DOHH2 (cell line): Measurements from ENCODE around the gene CYBRD1.
"Not testable (repeated sequence)": the region's sequence is repeated elsewhere in the genome, so short reads cannot be mapped to it uniquely, and the experiment has no call there.

Experiments
- H3F3A ChIP-seq: fragments of 200-600 bp; sonication (generic), shearing (Covaris generic); 2 replicates; pipeline ENCODE4 v1.6.0; 2016; ENCODE audit warnings: antibody characterized with exemption, mild to moderate bottlenecking; ENCODE audit not compliant: control insufficient read depth, insufficient read depth
- H3K27ac ChIP-seq: fragments of 200-600 bp; sonication (generic); 2 replicates; pipeline ENCODE4 v1.5.1; 2014; ENCODE audit warnings: low read depth, mild to moderate bottlenecking, low read length, moderate library complexity
- H3K27me3 ChIP-seq: fragments of 200-600 bp; sonication (generic); 2 replicates; pipeline ENCODE4 v1.6.1; 2014; ENCODE audit warnings: mild to moderate bottlenecking, low read length, mixed read lengths; ENCODE audit not compliant: control insufficient read depth
- H3K36me3 ChIP-seq: fragments of 200-600 bp; sonication (generic); 2 replicates; pipeline ENCODE4 v1.6.1; 2014; ENCODE audit warnings: mild to moderate bottlenecking, low read length, moderate library complexity, mixed read lengths; ENCODE audit not compliant: control insufficient read depth
- H3K4me1 ChIP-seq: fragments of 200-600 bp; sonication (generic); 2 replicates; pipeline ENCODE4 v1.6.1; 2014; ENCODE audit warnings: mild to moderate bottlenecking, low read length, mixed read lengths; ENCODE audit not compliant: control insufficient read depth
- H3K4me2 ChIP-seq: fragments of 200-600 bp; sonication (generic); 2 replicates; pipeline ENCODE4 v1.6.0; 2014; ENCODE audit warnings: mild to moderate bottlenecking, low read length, moderate library complexity
- H3K4me3 ChIP-seq: fragments of 200-600 bp; sonication (generic); 2 replicates; pipeline ENCODE4 v1.5.1; 2014; ENCODE audit warnings: mild to moderate bottlenecking, low read length, mixed read lengths
- H3K79me2 ChIP-seq: fragments of 200-600 bp; sonication (generic); 2 replicates; pipeline ENCODE4 v1.6.1; 2014; ENCODE audit warnings: mild to moderate bottlenecking, low read length, mixed read lengths; ENCODE audit not compliant: control insufficient read depth
- H3K9me2 ChIP-seq: fragments of 200-600 bp; sonication (generic); replicated peaks from 2 replicates; pipeline ENCODE4 v1.6.1; 2014; ENCODE audit warnings: mild to moderate bottlenecking, low read length, mixed read lengths; ENCODE audit not compliant: control insufficient read depth
- H3K9me3 ChIP-seq: fragments of 200-600 bp; sonication (generic); 2 replicates; pipeline ENCODE4 v1.6.1; 2014; ENCODE audit warnings: antibody characterized with exemption, low read length, mixed read lengths; ENCODE audit not compliant: control insufficient read depth, insufficient read depth
- H4K20me1 ChIP-seq: fragments of 200-600 bp; sonication (generic); 2 replicates; pipeline ENCODE4 v1.6.0; 2014; ENCODE audit warnings: low read depth, mild to moderate bottlenecking, antibody characterized with exemption, low read length, moderate library complexity; ENCODE audit not compliant: control insufficient read depth, insufficient read depth
- CTCF ChIP-seq: fragments of 200-600 bp; sonication (generic); IDR thresholded peaks from one replicate; pipeline ENCODE4 v1.5.1; 2014; ENCODE audit warnings: antibody characterized with exemption, mild to moderate bottlenecking, low read depth, low read length; ENCODE audit not compliant: poor library complexity, severe bottlenecking
- EZH2phosphoT487 ChIP-seq: fragments of 200-600 bp; sonication (generic); IDR thresholded peaks from 2 replicates; pipeline ENCODE4 v1.6.1; 2017; ENCODE audit warnings: borderline replicate concordance, mild to moderate bottlenecking, antibody characterized with exemption, low read length, moderate library complexity, mixed read lengths

The CYBRD1 gene

GRCh38 chr2:171492664-171493063 lies 29.6 kb upstream of the CYBRD1 start:
- no peaks in the 10 kb centered on the region for H3K27me3 ChIP-seq
- H4K20me1 ChIP-seq: no peaks in the 10 kb centered on the region
- H3K27ac ChIP-seq: no peak overlapping the region
- H3K36me3 ChIP-seq: no peaks in the 10 kb centered on the region
- no peaks in the 10 kb centered on the region for H3K9me2 ChIP-seq
- no peak overlapping the region for H3K4me2 ChIP-seq
- no peaks in the 10 kb centered on the region for H3F3A ChIP-seq
- no peaks in the 10 kb centered on the region for H3K4me1 ChIP-seq
- H3K79me2 ChIP-seq: no peaks in the 10 kb centered on the region
- TF ChIP-seq EZH2phosphoT487 (no peak), CTCF (no peak)
- H3K4me3 ChIP-seq: no peak overlapping the region
- no peaks in the 10 kb centered on the region for H3K9me3 ChIP-seq

GRCh38 chr2:171497664-171498063 lies 24.6 kb upstream of the CYBRD1 start:
- H3K9me3 ChIP-seq, H3K4me2 ChIP-seq, H3K27me3 ChIP-seq, H3K4me1 ChIP-seq, H3K79me2 ChIP-seq, H3K4me3 ChIP-seq, H4K20me1 ChIP-seq, H3F3A ChIP-seq, H3K27ac ChIP-seq, H3K9me2 ChIP-seq, H3K36me3 ChIP-seq: not testable (repeated sequence)

GRCh38 chr2:171505374-171505773 lies 16.9 kb upstream of the CYBRD1 start:
- H3K9me3 ChIP-seq: peaks cover 4% of the 10 kb centered on the region; the same call in 1 of the 2 replicates
- H3K36me3 ChIP-seq: no peaks in the 10 kb centered on the region
- no peak overlapping the region for H3K27ac ChIP-seq
- H3K4me3 ChIP-seq: no peak overlapping the region
- no peak overlapping the region for H3K4me2 ChIP-seq
- no peaks in the 10 kb centered on the region for H3K4me1 ChIP-seq
- H4K20me1 ChIP-seq: no peaks in the 10 kb centered on the region
- H3K79me2 ChIP-seq: no peaks in the 10 kb centered on the region
- no peak for TF ChIP-seq EZH2phosphoT487
- H3K27me3 ChIP-seq: no peaks in the 10 kb centered on the region
- H3F3A ChIP-seq: no peaks in the 10 kb centered on the region
- no peaks in the 10 kb centered on the region for H3K9me2 ChIP-seq

GRCh38 chr2:171509945-171510731 lies 12.1 kb upstream of the CYBRD1 start:
- no peak for TF ChIP-seq EZH2phosphoT487
- no peak for TF ChIP-seq CTCF
- no peaks in the 10 kb centered on the region for H3K9me2 ChIP-seq
- H3K79me2 ChIP-seq: no peaks in the 10 kb centered on the region
- peaks cover 3% of the 10 kb centered on the region; the same call in 1 of the 2 replicates for H3K27me3 ChIP-seq
- H3K36me3 ChIP-seq: no peaks in the 10 kb centered on the region
- H3K4me1 ChIP-seq: no peaks in the 10 kb centered on the region
- H4K20me1 ChIP-seq: no peaks in the 10 kb centered on the region
- H3F3A ChIP-seq: no peaks in the 10 kb centered on the region
- H3K4me3 ChIP-seq: no peak overlapping the region
- H3K9me3 ChIP-seq: no peaks in the 10 kb centered on the region
- H3K27ac ChIP-seq: no peak overlapping the region
- H3K4me2 ChIP-seq: no peak overlapping the region
